Stomach (tissue), 4 donors: ENCODE data around the gene SLC37A1.

Experiments
- CTCF ChIP-seq, 7 experiments: fragments of 450-650 bp in 4 of 7; fragments of 200-600 bp in 3 of 7; sonication (generic) in 3 of 7; IDR thresholded peaks; one replicate each; pipeline ENCODE4 v1.5.1; 2016 to 2019; ENCODE audit warnings: antibody characterized with exemption in 7 of 7, control low read depth in 2 of 7, mild to moderate bottlenecking in 1 of 7
- EP300 ChIP-seq: sonication (generic); formaldehyde crosslinking; IDR thresholded peaks from one replicate; pipeline ENCODE4 v1.6.1; 2017; ENCODE audit warnings: antibody characterized with exemption
- POLR2A ChIP-seq, 4 donors: fragments of 450-650 bp; IDR thresholded peaks; one replicate each; pipeline ENCODE4 v1.6.1; 2016; ENCODE audit warnings: antibody characterized with exemption in 4 of 4, control low read depth in 2 of 4, mild to moderate bottlenecking in 1 of 4, moderate library complexity in 1 of 4
- POLR2AphosphoS5 ChIP-seq, 3 donors: sonication (generic); formaldehyde crosslinking; IDR thresholded peaks; one replicate each; pipeline ENCODE4 v1.6.1; 2016; ENCODE audit warnings: antibody characterized with exemption in 3 of 3

GRCh38 chr21:42611852-42612251, 98.2 kb downstream of the SLC37A1 start:
- TF ChIP-seq CTCF (IDR thresholded peaks at IDR 0.05) (no peak), EP300 (no peak), POLR2AphosphoS5 (IDR thresholded peaks at IDR 0.05) (no peak), POLR2A (IDR thresholded peaks at IDR 0.05) (no peak)
